Central memory CD8-positive, alpha-beta T cell (primary cell): ENCODE results near the gene LSM4.
"Not testable (repeated sequence)": the region's sequence is repeated elsewhere in the genome, so short reads cannot be mapped to it uniquely, and the experiment has no call there.

Source experiments
- ATAC-seq: fragments of 150-1000 bp; cut with Tn5 transposase; replicated peaks from 2 replicates; pipeline ENCODE4 v1.10.0; 2022; ENCODE audit warnings: mild to moderate bottlenecking, moderate FRiP score, moderate number of reproducible peaks; ENCODE audit not compliant: poor library complexity, severe bottlenecking; ENCODE audit errors: extremely low read depth
- DNase-seq, 2 donors: peaks; one replicate each; pipeline ENCODE4 v3.0.0; 2021; ENCODE audit warnings: low spot score in 2 of 2
- H3K27ac Mint-ChIP-seq: one replicate; pipeline ENCODE4 v1.8.0; 2022; ENCODE audit warnings: low read depth, mild to moderate bottlenecking, moderate library complexity, mixed read lengths
- H3K27me3 Mint-ChIP-seq: one replicate; pipeline ENCODE4 v1.8.0; 2022; ENCODE audit warnings: mixed read lengths
- H3K36me3 Mint-ChIP-seq: one replicate; pipeline ENCODE4 v1.8.0; 2022; ENCODE audit warnings: mild to moderate bottlenecking, moderate library complexity, mixed read lengths; ENCODE audit not compliant: insufficient read depth
- H3K4me1 Mint-ChIP-seq: one replicate; pipeline ENCODE4 v1.8.0; 2022; ENCODE audit warnings: mixed read lengths
- H3K4me3 Mint-ChIP-seq: one replicate; pipeline ENCODE4 v1.8.0; 2022; ENCODE audit warnings: mild to moderate bottlenecking, moderate library complexity, mixed read lengths
- H3K9me3 Mint-ChIP-seq: one replicate; pipeline ENCODE4 v1.8.0; 2022; ENCODE audit warnings: mixed read lengths

Gene LSM4

GRCh38 chr19:18322759-18323460 is at the start of gene LSM4:
Gene LSM4, minus strand, starts transcription at chr19:18323076. Its CDS starts 56 bp downstream, at chr19:18323020.
- DNase-seq (peak; percentile 96 to 99), ATAC-seq (peak; percentile 95)
- Mint-ChIP-seq H3K4me1 (peaks cover 45% of the 10 kb centered on the region), H3K27ac (peak within 1 kb of the TSS; percentile 91), H3K27me3 (no peaks in the 10 kb centered on the region), H3K9me3 (no peaks in the 10 kb centered on the region), H3K36me3 (peaks cover 8% of the 10 kb centered on the region), H3K4me3 (peak within 1 kb of the TSS; percentile 77)

- DNase-seq (no peak), ATAC-seq (no peak)
- H3K36me3 Mint-ChIP-seq: peaks cover 11% of the 10 kb centered on the region
- H3K4me1 Mint-ChIP-seq: peaks cover 8% of the 10 kb centered on the region
- no peaks in the 10 kb centered on the region for H3K27me3 Mint-ChIP-seq
- H3K4me3 Mint-ChIP-seq: no peak overlapping the region
- no peaks in the 10 kb centered on the region for H3K9me3 Mint-ChIP-seq
- no peak overlapping the region for H3K27ac Mint-ChIP-seq
Measured at GRCh38 chr19:18368504-18369222, 45.8 kb upstream of the LSM4 start.

GRCh38 chr19:18366021-18366435 is 43.2 kb upstream of the LSM4 start:
- H3K4me3 Mint-ChIP-seq: no peak overlapping the region
- peaks cover 4% of the 10 kb centered on the region for H3K4me1 Mint-ChIP-seq
- no peak for DNase-seq
- H3K27ac Mint-ChIP-seq: no peak overlapping the region
- ATAC-seq: no peak
- peaks cover 19% of the 10 kb centered on the region for H3K36me3 Mint-ChIP-seq
- H3K9me3 Mint-ChIP-seq: no peaks in the 10 kb centered on the region
- H3K27me3 Mint-ChIP-seq: no peaks in the 10 kb centered on the region

- H3K27me3 Mint-ChIP-seq: no peaks in the 10 kb centered on the region
- DNase-seq: no peak
- no peak for ATAC-seq
- H3K4me3 Mint-ChIP-seq: no peak overlapping the region
- no peak overlapping the region for H3K27ac Mint-ChIP-seq
- peaks cover 22% of the 10 kb centered on the region for H3K36me3 Mint-ChIP-seq
- H3K4me1 Mint-ChIP-seq: peaks cover 4% of the 10 kb centered on the region
- H3K9me3 Mint-ChIP-seq: no peaks in the 10 kb centered on the region
Measured at GRCh38 chr19:18364826-18365528, 42.1 kb upstream of the LSM4 start.

GRCh38 chr19:18364277-18364825 is 41.5 kb upstream of the LSM4 start:
- not testable (repeated sequence) for H3K4me3 Mint-ChIP-seq, H3K4me1 Mint-ChIP-seq, DNase-seq, ATAC-seq, H3K9me3 Mint-ChIP-seq, H3K27me3 Mint-ChIP-seq, H3K27ac Mint-ChIP-seq
- H3K36me3 Mint-ChIP-seq: peaks cover 28% of the 10 kb centered on the region

- ATAC-seq (no peak), DNase-seq (no peak)
Measured at GRCh38 chr19:18363787-18364186, 40.9 kb upstream of the LSM4 start.

GRCh38 chr19:18362934-18363542 is 40.2 kb upstream of the LSM4 start:
- peaks cover 4% of the 10 kb centered on the region for H3K4me1 Mint-ChIP-seq
- no peak overlapping the region for H3K4me3 Mint-ChIP-seq
- H3K9me3 Mint-ChIP-seq: no peaks in the 10 kb centered on the region
- ATAC-seq: no peak
- no peak for DNase-seq
- H3K36me3 Mint-ChIP-seq: peaks cover 38% of the 10 kb centered on the region
- no peaks in the 10 kb centered on the region for H3K27me3 Mint-ChIP-seq
- no peak overlapping the region for H3K27ac Mint-ChIP-seq

More at GRCh38 chr19:18363787-18364186, 40.9 kb upstream of the LSM4 start:
- no peaks in the 10 kb centered on the region for H3K9me3 Mint-ChIP-seq
- H3K36me3 Mint-ChIP-seq: peaks cover 31% of the 10 kb centered on the region
- no peak overlapping the region for H3K4me3 Mint-ChIP-seq
- H3K27me3 Mint-ChIP-seq: no peaks in the 10 kb centered on the region
- no peak overlapping the region for H3K27ac Mint-ChIP-seq
- peaks cover 4% of the 10 kb centered on the region for H3K4me1 Mint-ChIP-seq

- no peaks in the 10 kb centered on the region for H3K4me1 Mint-ChIP-seq
- no peak overlapping the region for H3K27ac Mint-ChIP-seq
- ATAC-seq: no peak
- H3K9me3 Mint-ChIP-seq: no peaks in the 10 kb centered on the region
- peaks cover 40% of the 10 kb centered on the region for H3K36me3 Mint-ChIP-seq
- no peak for DNase-seq
- H3K27me3 Mint-ChIP-seq: no peaks in the 10 kb centered on the region
- no peak overlapping the region for H3K4me3 Mint-ChIP-seq
Measured at GRCh38 chr19:18361646-18362045, 38.8 kb upstream of the LSM4 start.

GRCh38 chr19:18357041-18357440 is 34.2 kb upstream of the LSM4 start:
- H3K36me3 Mint-ChIP-seq: peaks cover 39% of the 10 kb centered on the region

GRCh38 chr19:18354743-18355142 is 31.9 kb upstream of the LSM4 start:
- H3K27me3 Mint-ChIP-seq, H3K4me3 Mint-ChIP-seq, ATAC-seq, H3K27ac Mint-ChIP-seq, H3K9me3 Mint-ChIP-seq, DNase-seq, H3K4me1 Mint-ChIP-seq: not testable (repeated sequence)
- peaks cover 42% of the 10 kb centered on the region for H3K36me3 Mint-ChIP-seq

More at GRCh38 chr19:18357041-18357440, 34.2 kb upstream of the LSM4 start:
- no peaks in the 10 kb centered on the region for H3K27me3 Mint-ChIP-seq
- ATAC-seq: no peak
- H3K4me1 Mint-ChIP-seq: peaks cover 7% of the 10 kb centered on the region
- H3K4me3 Mint-ChIP-seq: no peak overlapping the region
- DNase-seq: no peak
- no peak overlapping the region for H3K27ac Mint-ChIP-seq
- H3K9me3 Mint-ChIP-seq: no peaks in the 10 kb centered on the region

GRCh38 chr19:18353378-18354005 is 30.6 kb upstream of the LSM4 start:
- DNase-seq (no peak), ATAC-seq (no peak)
- H3K36me3 Mint-ChIP-seq: peaks cover 38% of the 10 kb centered on the region
- H3K27ac Mint-ChIP-seq: no peak overlapping the region
- peaks cover 7% of the 10 kb centered on the region for H3K4me1 Mint-ChIP-seq
- no peaks in the 10 kb centered on the region for H3K9me3 Mint-ChIP-seq
- H3K4me3 Mint-ChIP-seq: no peak overlapping the region
- no peaks in the 10 kb centered on the region for H3K27me3 Mint-ChIP-seq

GRCh38 chr19:18351544-18351943 is 28.7 kb upstream of the LSM4 start:
- Mint-ChIP-seq H3K36me3 (peaks cover 34% of the 10 kb centered on the region), H3K27me3 (no peaks in the 10 kb centered on the region), H3K4me1 (peaks cover 17% of the 10 kb centered on the region), H3K27ac (no peak overlapping the region), H3K9me3 (no peaks in the 10 kb centered on the region), H3K4me3 (no peak overlapping the region)
- no peak for ATAC-seq
- no peak for DNase-seq
